Sciatic nerve (tissue), 2 donors: ENCODE measurements around the gene MBOAT2. TPM values are rescaled to one million over a fixed set of nuclear protein-coding genes. Genes with fewer than 3 reads are reported as not detected.
"Not testable (repeated sequence)": the region's sequence is repeated elsewhere in the genome, so short reads cannot be mapped to it uniquely, and the experiment has no call there.

Experiments used
- ATAC-seq: fragments of 200-7000 bp; cut with Tn5 transposase; one replicate; pipeline ENCODE4 v1.9.1; 2020; ENCODE audit warnings: mild to moderate bottlenecking, moderate library complexity
- DNase-seq: peaks from one replicate; pipeline ENCODE4 v3.0.0-alpha.2; 2020; ENCODE audit warnings: low spot score
- intact Hi-C: fragments of 100-400 bp; cut with DNase I; formaldehyde crosslinking; loops from one replicate; pipeline ENCODE4 v1.14.2; 2022
- total RNA-seq: library from RNA; stranded (reverse); fragmentation: NEBNext Ultra II Directional; extraction: Animal tissue kit (Norgen Biotek cat#: 25700); gene quantifications from one replicate; pipeline ENCODE4 v1.2.1, GENCODE V29; 2021
- donor health status: DM: no; HTN: no; CAD: no.
- donor health status: DM: no; HTN: no; CAD: no.

Gene MBOAT2
- total RNA-seq, 1 donor from 2014 or later = 67.6 TPM

- ATAC-seq = no peak
- intact Hi-C loops = no loop called here
- DNase-seq = no peak
Measured at GRCh38 chr2:8925411-8925810, 78.1 kb downstream of the MBOAT2 start.

- DNase-seq (no peak), ATAC-seq (no peak)
- intact Hi-C loops = no loop called here
Measured at GRCh38 chr2:8923183-8923582, 80.3 kb downstream of the MBOAT2 start.

GRCh38 chr2:8922431-8922830, 81.1 kb downstream of the MBOAT2 start:
- ATAC-seq = no peak
- intact Hi-C loops = no loop called here
- no peak for DNase-seq

- intact Hi-C loops = no loop called here
- ATAC-seq (no peak), DNase-seq (no peak)
Measured at GRCh38 chr2:8918412-8918811, 85.1 kb downstream of the MBOAT2 start.

- ATAC-seq = no peak
- intact Hi-C loops = no loop called here
- no peak for DNase-seq
Measured at GRCh38 chr2:8915941-8916340, 87.5 kb downstream of the MBOAT2 start.

GRCh38 chr2:8913767-8914166, 89.7 kb downstream of the MBOAT2 start:
- ATAC-seq, DNase-seq, intact Hi-C loops: not testable (repeated sequence)

- no peak for DNase-seq
- intact Hi-C loops = no loop called here
- no peak for ATAC-seq
Measured at GRCh38 chr2:8907764-8908288, 95.7 kb downstream of the MBOAT2 start.

- intact Hi-C loops, DNase-seq, ATAC-seq: not testable (repeated sequence)
Measured at GRCh38 chr2:8903924-8904323, 99.6 kb downstream of the MBOAT2 start.

- DNase-seq, intact Hi-C loops, ATAC-seq: not testable (repeated sequence)
Measured at GRCh38 chr2:8902757-8903156, 100.7 kb downstream of the MBOAT2 start.

GRCh38 chr2:8897206-8897605, 106.3 kb downstream of the MBOAT2 start:
- ATAC-seq, DNase-seq, intact Hi-C loops: not testable (repeated sequence)

GRCh38 chr2:8896671-8897070, 106.8 kb downstream of the MBOAT2 start:
- ATAC-seq, intact Hi-C loops, DNase-seq: not testable (repeated sequence)

- ATAC-seq, DNase-seq, intact Hi-C loops: not testable (repeated sequence)
Measured at GRCh38 chr2:8895087-8895912, 108.2 kb downstream of the MBOAT2 start.

- ATAC-seq (no peak), DNase-seq (no peak)
- intact Hi-C loops = no loop called here
Measured at GRCh38 chr2:8893978-8894820, 109.3 kb downstream of the MBOAT2 start.

GRCh38 chr2:8893474-8893873, 110.0 kb downstream of the MBOAT2 start:
- intact Hi-C loops = no loop called here
- no peak for ATAC-seq
- DNase-seq = no peak

- DNase-seq (no peak), ATAC-seq (no peak)
- intact Hi-C loops = no loop called here
Measured at GRCh38 chr2:8892111-8892510, 111.4 kb downstream of the MBOAT2 start.

GRCh38 chr2:8889978-8890377, 113.5 kb downstream of the MBOAT2 start:
- DNase-seq = no peak
- intact Hi-C loops = no loop called here
- ATAC-seq = no peak

GRCh38 chr2:8888963-8889362, 114.5 kb downstream of the MBOAT2 start:
- no peak for ATAC-seq

GRCh38 chr2:8886876-8887275, 116.6 kb downstream of the MBOAT2 start:
- DNase-seq (no peak), ATAC-seq (no peak)
- intact Hi-C loops = no loop called here

More at GRCh38 chr2:8888963-8889362, 114.5 kb downstream of the MBOAT2 start:
- no peak for DNase-seq
- intact Hi-C loops = no loop called here

GRCh38 chr2:8886202-8886518, 117.3 kb downstream of the MBOAT2 start:
- no peak for ATAC-seq
- no peak for DNase-seq
- intact Hi-C loops = no loop called here
